ENCODE results near the gene CPAMD8. TPM values are rescaled to one million over a fixed set of nuclear protein-coding genes. Genes with fewer than 3 reads are reported as not detected.

CPAMD8 gene
- total and polyA plus RNA-seq, 9 of the 15 experiments (the other 6 are each of a cell fraction or from before 2014, with no cell fraction given) = 0.20 to 2.1 (median 1.3) TPM

GRCh38 chr19:16888629-16889365 is 137.8 kb downstream of the CPAMD8 start, which contains the start of gene F2RL3 (continued):
- TF ChIP-seq TEAD4 (IDR thresholded peaks at IDR 0.05; ENCODE audit: low read length) (no peak), TEAD4 (CRISPR knock-in tag; IDR thresholded peaks at IDR 0.05; ENCODE audit: borderline replicate concordance) (no peak), SRSF7 (optimal IDR thresholded peaks at IDR 0.05; ENCODE audit: low read depth, low read length) (no peak), GABPA (tag; conservative IDR thresholded peaks at IDR 0.05; ENCODE audit: low read depth) (peak; percentile 69), PATZ1 (CRISPR knock-in tag; IDR thresholded peaks at IDR 0.05; ENCODE audit: borderline replicate concordance) (peak; percentile 70; the same call in 1 of the 2 replicates), MXI1 (IDR thresholded peaks at IDR 0.05; ENCODE audit: low read depth, low read length) (no peak), REST (IDR thresholded peaks at IDR 0.05; ENCODE audit: borderline replicate concordance) (no peak; the same call in 1 of the 2 replicates), REST (CRISPR knock-in tag; IDR thresholded peaks at IDR 0.05; ENCODE audit: low read depth) (0 out of 2 replicates have a peak, but pooled peaks have one; percentile 22), CGGBP1 (CRISPR knock-in tag; IDR thresholded peaks at IDR 0.05) (no peak), ZNF655 (CRISPR knock-in tag; IDR thresholded peaks at IDR 0.05) (no peak), SIN3A (IDR thresholded peaks at IDR 0.05; ENCODE audit: borderline replicate concordance in 2 of 2, control insufficient read depth in 1 of 2, low read depth in 2 of 2, low read length in 2 of 2) (no peak; a peak in 1 of 4 replicates), RBM22 (IDR thresholded peaks at IDR 0.05; ENCODE audit: low read depth, low read length, poor library complexity, severe bottlenecking) (peak; percentile 86), RBM14 (IDR thresholded peaks at IDR 0.05; ENCODE audit: borderline replicate concordance, insufficient read depth, low read depth, low read length) (no peak)
